ENCODE measurements around the gene OSBP2. TPM values are rescaled to one million over a fixed set of nuclear protein-coding genes. Genes with fewer than 3 reads are reported as not detected.
A peak's percentile ranks its signal among the peaks of the same experiment; 100 is the strongest.

OSBP2 gene
- total RNA-seq, 1 experiment from 2014 or later = 9.3 TPM

DNA sequence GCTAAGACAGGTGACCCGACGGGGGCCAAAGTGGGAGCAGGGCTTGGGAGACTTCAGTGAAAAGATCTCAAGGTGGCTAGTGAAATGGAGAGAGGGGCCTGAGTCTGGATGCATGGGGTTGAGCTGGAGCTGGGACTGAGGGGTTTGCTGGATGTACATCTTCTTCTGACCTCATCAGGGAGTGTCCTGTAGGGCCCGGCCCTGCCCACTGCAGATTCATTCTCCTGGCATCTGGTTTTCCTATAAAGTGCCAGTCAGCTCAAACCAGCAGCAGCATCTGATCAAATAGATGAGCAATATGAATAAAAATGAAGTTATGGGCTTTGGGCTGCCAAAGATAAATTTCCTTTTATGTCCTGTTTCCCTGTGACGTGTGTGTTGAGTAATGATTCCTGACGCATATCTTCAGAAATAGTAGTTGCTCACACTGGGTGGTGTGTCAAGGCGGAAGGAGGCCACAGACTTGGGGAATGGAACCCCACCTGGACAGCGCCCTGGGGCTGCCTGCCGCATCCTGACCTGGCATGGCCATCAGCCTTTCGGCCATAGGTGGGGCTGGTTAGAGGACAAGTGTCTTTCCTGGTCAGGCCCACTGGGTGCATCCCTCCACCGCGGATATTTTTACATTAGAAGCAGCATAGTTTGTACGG is 135.4 kb downstream of the OSBP2 start:
- H3K36me3 ChIP-seq = no peaks in the 10 kb centered on the region
- no peak overlapping the region for H3K4me3 ChIP-seq

DNA sequence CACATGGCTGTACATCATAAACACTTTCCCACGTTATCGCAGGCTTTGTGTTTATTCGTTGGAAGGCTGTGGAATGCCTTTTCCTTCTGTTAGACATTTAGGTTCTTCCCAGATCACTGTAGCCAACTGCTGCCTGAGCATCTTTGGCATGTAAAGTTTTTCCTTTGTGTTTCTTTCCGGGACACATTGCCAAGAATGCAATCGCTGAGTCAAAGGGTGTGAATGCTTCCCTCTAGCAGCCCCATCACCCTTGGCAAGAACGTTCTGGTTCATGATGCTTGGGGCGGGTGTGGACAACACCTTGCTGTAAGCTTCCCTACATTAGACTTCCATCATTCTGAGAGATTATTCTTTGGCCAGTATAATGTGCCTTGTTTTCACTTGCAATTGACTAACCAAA is 136.2 kb downstream of the OSBP2 start:
- H3K9me3 ChIP-seq = no peaks in the 10 kb centered on the region
- DNase-seq = peak; percentile 94
- no peak overlapping the region for H3K4me3 ChIP-seq
- no peaks in the 10 kb centered on the region for H3K36me3 ChIP-seq
- no peaks in the 10 kb centered on the region for H3K27me3 ChIP-seq

More for the DNA sequence above, 135.4 kb downstream of the OSBP2 start:
- H3K9me3 ChIP-seq = no peaks in the 10 kb centered on the region
- H3K27me3 ChIP-seq = no peaks in the 10 kb centered on the region
- DNase-seq = peak; percentile 92

DNA sequence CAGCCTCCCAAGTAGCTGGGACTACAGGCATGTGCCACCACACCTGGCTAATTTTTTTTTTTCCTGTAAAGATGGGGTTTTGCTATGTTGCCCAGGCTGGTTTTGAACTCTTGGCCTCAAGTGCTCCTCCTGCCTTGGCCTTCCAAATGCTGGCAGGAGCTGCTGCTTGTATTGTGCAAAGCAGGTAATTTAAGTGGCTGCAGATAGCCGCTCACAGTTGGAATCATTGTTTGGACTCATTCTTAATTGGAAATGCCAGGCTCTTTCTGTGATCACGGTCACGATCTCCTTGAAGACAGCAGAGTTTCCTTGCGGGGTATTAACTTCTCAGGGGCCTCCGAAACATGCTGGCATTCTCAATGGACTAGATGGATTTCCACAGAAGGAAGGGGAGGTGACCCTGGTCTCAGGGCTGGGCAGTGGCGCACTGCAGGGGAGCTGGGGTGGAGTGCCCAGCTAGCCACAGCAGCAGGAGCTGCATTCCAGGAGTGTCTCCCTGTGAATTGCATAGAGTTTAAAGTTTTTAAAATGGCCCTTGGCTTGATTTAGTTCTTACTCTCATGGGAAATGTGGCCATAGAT is 137.8 kb downstream of the OSBP2 start:
- Histone ChIP-seq H3K36me3 (no peaks in the 10 kb centered on the region), H3K9me3 (no peaks in the 10 kb centered on the region), H3K27me3 (no peaks in the 10 kb centered on the region), H3K4me3 (no peak overlapping the region)
- no peak for DNase-seq

DNA sequence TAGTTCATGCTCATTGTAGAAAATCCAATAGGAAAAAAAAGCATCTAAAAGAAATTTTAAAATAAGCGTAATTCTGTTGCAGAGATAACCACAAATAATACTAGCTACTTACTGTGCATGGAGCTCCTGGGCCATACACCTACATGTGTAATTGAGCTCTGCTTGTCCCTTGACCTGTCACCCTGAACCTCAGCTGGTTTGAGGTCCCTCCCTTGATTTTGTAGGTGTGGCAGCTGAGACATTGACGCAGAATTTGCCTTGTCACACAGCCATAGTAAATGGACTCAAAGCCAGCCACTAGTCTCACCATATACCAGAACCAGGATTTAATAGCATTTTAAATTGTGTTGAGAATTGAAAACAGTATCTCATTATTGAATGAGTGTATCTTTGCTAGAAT is 138.6 kb downstream of the OSBP2 start:
- Histone ChIP-seq H3K27me3 (no peaks in the 10 kb centered on the region), H3K36me3 (no peaks in the 10 kb centered on the region), H3K4me3 (no peak overlapping the region), H3K9me3 (peaks cover 4% of the 10 kb centered on the region)
- DNase-seq = no peak

DNA sequence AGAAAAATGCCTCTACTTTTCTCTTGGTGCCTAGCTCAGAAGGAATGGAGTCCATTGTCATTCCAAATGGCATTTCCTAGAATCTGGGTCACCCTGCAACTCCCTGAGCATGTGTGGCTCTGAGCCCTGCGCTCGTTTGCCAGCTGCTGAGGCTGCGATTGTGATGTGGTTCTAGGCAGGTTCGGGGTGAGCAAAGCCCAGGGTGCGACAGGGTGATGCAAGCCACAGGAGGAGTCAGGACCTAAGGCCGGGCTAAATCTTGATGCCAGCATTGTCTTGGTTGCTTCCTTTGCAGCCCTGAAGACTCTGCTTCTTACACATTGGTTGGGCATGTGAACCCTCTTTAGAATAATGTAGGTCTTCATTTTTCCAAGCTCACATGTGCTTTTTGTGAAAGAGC is 142.9 kb downstream of the OSBP2 start:
- Histone ChIP-seq H3K27me3 (no peaks in the 10 kb centered on the region), H3K36me3 (no peaks in the 10 kb centered on the region), H3K4me3 (no peak overlapping the region), H3K9me3 (peaks cover 7% of the 10 kb centered on the region)
- DNase-seq = no peak

DNA sequence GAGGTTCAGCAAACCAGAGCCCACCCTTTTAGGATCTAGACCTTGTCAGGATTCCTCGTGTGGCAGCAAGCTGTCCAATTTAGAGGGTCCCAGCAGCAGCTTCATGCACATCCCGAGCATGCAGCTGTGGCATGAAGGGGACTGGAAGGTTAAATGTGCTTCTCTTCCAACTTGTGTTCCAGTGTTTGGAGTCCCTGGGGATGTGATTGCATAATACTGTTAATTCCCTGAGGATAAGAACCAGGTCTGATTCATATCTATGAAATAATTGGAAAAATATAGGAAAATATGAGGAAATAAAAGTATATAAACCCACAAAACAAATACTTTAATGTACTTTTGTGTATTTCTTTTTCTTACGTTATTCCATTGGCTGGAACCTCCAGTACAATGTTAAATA is 143.4 kb downstream of the OSBP2 start:
- no peaks in the 10 kb centered on the region; the same call in 1 of the 2 replicates for H3K36me3 ChIP-seq
- peaks cover 7% of the 10 kb centered on the region for H3K9me3 ChIP-seq
- no peaks in the 10 kb centered on the region for H3K27me3 ChIP-seq
- H3K4me3 ChIP-seq = no peak overlapping the region
- DNase-seq = no peak

DNA sequence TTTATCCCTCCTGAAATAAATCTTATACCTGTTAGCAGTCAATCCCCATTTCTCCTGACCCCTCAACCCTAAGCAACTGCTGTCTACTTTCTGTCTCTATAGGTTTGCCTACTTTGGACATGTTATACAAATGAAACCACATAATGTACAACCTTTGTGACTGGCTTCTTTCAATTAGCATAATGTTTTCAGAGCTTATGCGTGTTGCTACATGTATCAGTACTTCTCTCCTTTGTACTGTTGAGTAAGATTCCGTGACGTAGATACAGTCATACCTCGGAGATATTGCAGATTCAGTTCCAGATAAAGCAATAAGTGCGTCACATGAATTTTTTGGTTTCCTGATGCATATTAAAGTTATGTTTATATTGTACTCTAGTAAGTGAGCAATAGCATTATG is 146.6 kb downstream of the OSBP2 start:
- H3K4me3 ChIP-seq = no peak overlapping the region
- DNase-seq = no peak

DNA sequence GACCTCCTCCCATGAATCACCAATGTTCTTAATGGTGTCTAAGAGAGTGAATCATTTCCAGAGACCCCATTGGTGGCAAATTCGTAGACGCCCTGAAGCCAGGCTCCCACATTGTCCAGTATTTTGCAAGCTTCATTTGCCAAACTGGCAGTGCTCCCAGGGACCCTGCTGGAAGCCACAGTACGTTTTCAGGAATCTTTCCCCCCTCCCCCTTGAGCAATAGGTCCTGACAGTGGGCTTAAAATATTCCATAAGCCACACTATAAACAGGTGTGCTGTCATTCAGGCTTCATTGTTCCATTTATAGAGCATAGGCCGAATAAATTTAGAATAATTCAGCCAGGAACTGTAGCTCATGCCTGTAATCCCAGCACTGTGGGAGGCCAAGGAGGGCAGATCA is 148.6 kb downstream of the OSBP2 start:
- Histone ChIP-seq H3K36me3 (peaks cover 2% of the 10 kb centered on the region; the same call in 1 of the 2 replicates), H3K4me3 (no peak overlapping the region), H3K9me3 (peaks cover 15% of the 10 kb centered on the region), H3K27me3 (no peaks in the 10 kb centered on the region)
- DNase-seq = peak; percentile 38

More for the DNA sequence above, 146.6 kb downstream of the OSBP2 start:
- Histone ChIP-seq H3K27me3 (no peaks in the 10 kb centered on the region), H3K9me3 (peaks cover 10% of the 10 kb centered on the region), H3K36me3 (peaks cover 2% of the 10 kb centered on the region; the same call in 1 of the 2 replicates)

DNA sequence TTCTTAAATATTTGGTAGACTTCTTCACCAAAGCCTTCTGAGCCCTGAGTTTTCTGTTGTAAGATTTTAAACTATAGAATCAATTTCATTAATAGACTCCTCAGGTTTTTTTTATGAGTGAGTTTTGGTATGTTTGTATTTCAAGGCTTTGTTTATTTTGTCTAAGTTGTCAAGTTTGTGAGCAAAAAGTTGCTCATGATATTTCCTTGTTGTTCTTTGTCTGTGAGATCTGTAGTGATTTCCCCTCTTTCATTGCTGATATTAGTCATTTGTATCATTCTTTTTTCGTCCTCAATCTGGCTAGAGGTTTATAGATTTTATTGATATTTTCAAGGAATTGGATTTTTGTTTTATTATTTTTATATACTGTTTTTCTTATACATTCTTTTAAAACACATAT is 152.9 kb downstream of the OSBP2 start:
- Histone ChIP-seq H3K9me3 (peaks cover 24% of the 10 kb centered on the region), H3K27me3 (no peaks in the 10 kb centered on the region), H3K4me3 (no peak overlapping the region), H3K36me3 (peaks cover 2% of the 10 kb centered on the region)
- no peak for DNase-seq

DNA sequence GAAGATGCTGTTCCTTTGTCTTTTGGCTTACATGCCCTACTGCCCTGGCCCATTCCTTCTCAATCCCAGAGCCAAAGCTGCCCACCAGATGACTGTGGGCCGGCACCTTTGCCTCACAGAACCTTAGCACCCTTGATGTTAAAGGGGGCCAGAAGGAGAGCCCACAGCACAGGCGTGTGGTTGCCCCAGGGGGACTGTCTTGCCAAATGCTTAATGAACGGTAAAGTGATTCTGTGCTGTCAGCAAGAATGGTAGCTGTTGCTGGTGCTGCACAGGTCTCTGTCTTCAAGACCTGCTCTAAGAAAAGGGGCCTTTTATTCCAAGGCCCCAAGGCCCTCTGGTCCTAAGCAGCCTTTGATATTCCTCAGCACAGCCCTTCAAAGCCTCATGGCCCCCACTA is 160.6 kb downstream of the OSBP2 start:
- no peak for DNase-seq
- H3K36me3 ChIP-seq = no peaks in the 10 kb centered on the region; the same call in 1 of the 2 replicates
- H3K9me3 ChIP-seq = peaks cover 13% of the 10 kb centered on the region
- H3K4me3 ChIP-seq = no peak overlapping the region
- no peaks in the 10 kb centered on the region for H3K27me3 ChIP-seq

DNA sequence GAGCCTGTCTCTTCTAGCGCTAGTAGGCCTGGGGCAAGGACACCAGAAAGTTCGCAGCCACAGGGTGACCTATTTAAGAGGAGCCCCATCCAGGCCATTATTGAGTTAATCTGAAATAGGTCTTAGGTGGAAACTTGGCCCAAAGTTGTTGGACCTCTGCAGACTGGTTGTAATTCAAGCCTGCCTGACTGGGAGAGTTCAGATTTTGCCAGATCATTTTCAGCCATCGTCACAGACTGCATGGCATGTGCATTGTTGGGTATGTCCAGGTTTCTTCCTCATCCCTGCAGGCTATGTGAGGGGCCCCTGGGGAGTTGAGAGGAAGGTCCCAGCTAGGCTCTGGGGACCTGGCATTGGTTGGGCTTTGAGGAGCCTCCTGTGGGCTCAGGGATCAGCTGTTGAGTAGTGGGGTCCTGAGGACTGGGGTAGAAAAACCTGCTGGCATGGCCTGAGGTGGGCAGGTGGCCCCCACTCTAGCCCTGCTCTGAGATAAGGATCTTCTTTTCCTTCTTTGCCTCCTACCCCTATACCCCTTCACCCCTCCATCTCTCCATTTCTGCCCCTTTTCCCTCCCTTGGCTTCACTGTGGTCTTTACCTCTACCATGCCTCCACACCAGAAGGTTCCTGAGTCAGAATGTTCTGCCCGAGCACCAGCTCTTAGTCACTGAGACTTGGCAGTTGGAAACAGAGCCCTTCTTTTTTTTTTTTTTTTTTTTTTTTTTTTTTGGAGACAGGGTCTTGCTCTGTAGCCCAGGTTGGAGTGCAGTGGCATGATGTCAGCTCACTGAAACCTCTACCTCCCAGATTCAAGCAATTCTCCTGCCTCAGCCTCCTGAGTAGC is 161.2 kb downstream of the OSBP2 start:
- H3K4me3 ChIP-seq = no peak overlapping the region
- peak; percentile 33 for DNase-seq
- no peaks in the 10 kb centered on the region; the same call in 1 of the 2 replicates for H3K36me3 ChIP-seq
- peaks cover 13% of the 10 kb centered on the region for H3K9me3 ChIP-seq
- H3K27me3 ChIP-seq = no peaks in the 10 kb centered on the region

DNA sequence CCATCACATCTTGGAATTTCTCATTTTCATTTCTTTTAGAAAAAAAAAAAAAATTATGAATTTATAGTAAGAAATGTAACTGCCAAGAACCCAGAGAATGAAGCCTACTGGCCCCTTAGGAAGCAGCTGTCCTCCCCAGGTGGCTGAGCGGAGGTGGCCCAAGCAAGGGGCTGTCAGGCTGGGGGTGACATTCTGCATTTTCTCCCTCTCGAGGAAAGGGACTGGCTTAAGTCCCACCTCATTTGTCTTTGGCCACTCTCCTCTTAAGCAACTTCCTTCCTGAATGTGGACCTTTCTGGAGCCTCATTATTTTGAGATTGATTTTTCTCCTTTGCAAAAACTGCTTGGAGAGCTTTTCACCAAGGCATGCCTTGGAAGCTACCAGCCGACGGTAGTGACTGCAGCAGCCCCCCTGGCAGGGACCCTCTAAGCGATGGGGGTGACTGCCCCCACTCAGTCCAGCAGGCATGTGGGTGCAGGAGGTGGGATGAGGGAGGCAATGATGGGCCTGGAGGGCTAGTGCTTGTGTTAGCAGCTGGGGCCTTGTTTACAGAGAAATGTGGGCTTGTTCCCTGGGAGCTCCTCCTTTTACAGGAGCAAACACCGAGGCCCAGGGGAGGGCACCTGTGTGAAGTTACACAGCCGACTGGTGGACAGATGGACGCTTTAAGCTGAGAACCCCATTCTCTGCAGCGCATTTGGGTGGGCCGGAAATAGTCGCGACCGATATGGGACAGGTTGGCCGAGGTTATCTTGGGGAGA is 162.2 kb downstream of the OSBP2 start:
- DNase-seq = no peak
- no peaks in the 10 kb centered on the region; the same call in 1 of the 2 replicates for H3K36me3 ChIP-seq
- H3K4me3 ChIP-seq = no peak overlapping the region
- H3K9me3 ChIP-seq = peaks cover 11% of the 10 kb centered on the region
- no peaks in the 10 kb centered on the region for H3K27me3 ChIP-seq

DNA sequence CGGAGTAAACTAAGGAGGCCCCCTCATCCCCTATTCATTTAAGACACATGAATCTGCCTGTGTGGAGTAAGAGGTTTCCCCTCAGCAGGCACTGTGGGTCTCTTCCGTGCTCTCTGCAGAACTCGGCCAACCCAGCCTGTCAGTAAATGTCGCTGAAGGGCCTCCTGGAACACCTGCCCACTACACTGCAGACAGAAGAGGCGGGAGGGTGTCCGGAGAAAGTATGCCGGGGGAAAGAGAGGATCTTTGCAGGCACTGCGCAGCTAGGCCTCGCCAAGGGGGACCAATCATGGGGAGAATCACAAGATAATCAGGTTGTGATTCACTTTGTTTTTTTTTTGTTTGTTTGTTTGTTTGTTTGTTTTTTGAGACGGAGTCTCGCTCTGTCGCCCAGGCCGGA is 163.1 kb downstream of the OSBP2 start:
- DNase-seq = no peak

DNA sequence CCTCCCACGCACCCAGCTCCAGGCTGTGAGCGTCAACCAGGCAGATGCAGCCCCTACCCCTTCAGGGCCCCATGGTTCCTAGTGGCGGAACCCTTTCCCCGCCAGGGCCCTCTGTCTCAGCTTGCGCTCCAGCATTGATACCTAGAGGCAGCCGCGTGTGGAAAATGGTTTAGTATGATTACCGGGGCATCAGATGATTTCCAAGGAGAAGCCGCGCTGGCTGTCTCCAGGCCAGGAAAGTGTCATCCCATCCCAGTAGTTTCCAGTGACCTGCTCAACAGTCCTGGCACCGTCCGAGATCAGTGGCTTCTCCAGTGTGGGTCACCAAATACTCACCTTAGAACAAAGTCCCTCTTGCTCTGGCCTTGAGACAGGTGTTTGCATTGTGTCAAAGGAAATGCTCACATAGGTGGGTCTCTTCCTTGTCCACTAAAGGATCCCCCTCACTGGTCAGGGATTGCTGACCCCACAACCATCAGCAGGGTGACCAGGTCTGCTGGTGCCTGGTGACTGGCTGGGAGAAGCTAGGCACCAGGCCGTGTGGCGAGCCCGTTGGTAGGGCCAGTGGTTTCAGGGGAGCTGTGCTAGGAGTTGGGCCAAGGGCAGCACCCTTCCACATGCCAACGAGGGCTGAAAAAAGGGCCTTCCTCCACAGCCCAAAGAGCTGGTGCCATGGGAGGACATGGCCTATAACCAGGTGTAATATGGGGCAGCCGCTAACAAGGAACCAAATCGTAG is 164.5 kb downstream of the OSBP2 start:
- Histone ChIP-seq H3K9me3 (no peaks in the 10 kb centered on the region), H3K27me3 (no peaks in the 10 kb centered on the region), H3K4me3 (no peak overlapping the region), H3K36me3 (no peaks in the 10 kb centered on the region)
- no peak for DNase-seq

More for the DNA sequence above, 163.1 kb downstream of the OSBP2 start:
- Histone ChIP-seq H3K36me3 (no peaks in the 10 kb centered on the region), H3K9me3 (peaks cover 2% of the 10 kb centered on the region), H3K27me3 (no peaks in the 10 kb centered on the region), H3K4me3 (no peak overlapping the region)

DNA sequence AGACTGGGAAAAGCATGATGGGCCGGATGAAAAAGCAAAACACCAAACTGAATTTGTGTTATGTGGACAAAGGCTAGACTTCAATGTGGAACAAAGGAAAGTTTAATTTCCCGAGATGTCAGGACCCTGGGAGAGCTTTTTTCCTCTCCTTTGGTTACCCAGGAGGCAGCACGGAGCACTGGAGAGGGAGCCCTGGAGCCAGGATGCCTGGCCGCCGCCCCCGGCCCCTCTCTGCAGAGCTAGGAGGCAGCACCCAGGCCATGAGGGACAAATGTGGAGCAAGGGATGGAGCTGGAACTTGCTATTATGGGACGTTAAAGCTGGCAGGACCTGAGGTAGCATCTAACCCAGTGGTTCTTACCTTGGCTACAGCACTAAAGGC is 165.0 kb downstream of the OSBP2 start:
- no peaks in the 10 kb centered on the region for H3K9me3 ChIP-seq
- H3K4me3 ChIP-seq = no peak overlapping the region
- H3K36me3 ChIP-seq = no peaks in the 10 kb centered on the region
- no peaks in the 10 kb centered on the region for H3K27me3 ChIP-seq
- no peak for DNase-seq

Data from MG63 (cell line).